ENCODE data around the gene PIGV. TPM values are rescaled to one million over a fixed set of nuclear protein-coding genes. Genes with fewer than 3 reads are reported as not detected.

Gene PIGV
- polyA plus RNA-seq, 1 donor (not counting 4 experiments of a cell fraction or from before 2014, with no cell fraction given), result 14.2 TPM

- H3K79me2 ChIP-seq (ENCODE audit: control insufficient read depth, insufficient read depth, low read length), result peaks cover 43% of the 10 kb centered on the region
Measured at GRCh38 chr1:26831059-26831458, 43.3 kb downstream of the PIGV start.

DNA sequence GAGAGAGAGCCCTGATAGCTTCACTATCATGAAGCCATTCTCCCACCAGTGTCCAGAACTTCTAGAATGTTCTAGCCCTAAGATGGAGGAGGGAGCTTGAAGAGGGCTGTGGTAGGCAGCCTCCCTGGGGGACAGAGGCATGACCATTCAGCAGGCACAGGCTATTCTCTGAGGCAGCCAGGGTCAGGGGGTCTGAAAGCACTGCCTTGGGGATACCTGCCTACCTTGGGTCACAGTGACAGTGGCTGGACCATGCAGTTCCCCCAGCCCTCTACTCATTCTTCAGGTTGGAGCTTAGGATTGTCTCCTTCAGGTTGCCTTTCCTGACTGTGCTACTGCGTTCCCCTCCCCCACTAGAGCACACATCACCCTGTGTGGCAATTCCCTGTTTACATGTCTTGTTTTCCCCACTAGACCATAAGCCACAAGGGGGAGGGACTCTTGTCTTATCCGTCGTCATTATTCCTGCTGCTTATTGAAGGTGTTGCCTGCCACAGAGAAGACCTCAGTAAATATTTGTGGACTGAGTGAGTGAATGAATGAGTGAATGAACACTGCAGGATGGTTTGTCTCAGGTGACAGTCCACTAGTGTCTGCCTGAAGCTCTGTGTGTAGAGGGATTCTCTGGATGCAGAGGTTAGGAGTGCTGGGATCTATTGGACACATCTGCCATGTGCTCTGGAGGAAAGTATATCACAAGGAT, 43.9 kb downstream of the PIGV start:
- FAIRE-seq (no peak), DNase-seq (ENCODE audit: low read depth, low spot score) (no peak)
- no peak overlapping the region for H3K4me2 ChIP-seq (ENCODE audit: control insufficient read depth, extremely low read depth, insufficient read depth, low read depth, low read length)
- H3K27me3 ChIP-seq (ENCODE audit: control insufficient read depth, extremely low read depth, insufficient read depth, low read length), result no peaks in the 10 kb centered on the region
- TF ChIP-seq EZH2 (IDR thresholded peaks at IDR 0.05; ENCODE audit: low read length), result no peak
- no peak overlapping the region for H3K4me3 ChIP-seq (ENCODE audit: control insufficient read depth in 2 of 3, extremely low read depth in 1 of 3, insufficient read depth in 2 of 3, low read depth in 1 of 3, low read length in 3 of 3)
- H3K9me1 ChIP-seq (ENCODE audit: control insufficient read depth, extremely low read depth, insufficient read depth, low read length), result peaks cover 4% of the 10 kb centered on the region
- H3K9ac ChIP-seq (ENCODE audit: control insufficient read depth, extremely low read depth, insufficient read depth, low read length), result no peak overlapping the region
- H3K36me3 ChIP-seq (ENCODE audit: control insufficient read depth in 2 of 2, extremely low read depth in 1 of 2, insufficient read depth in 2 of 2, low read length in 2 of 2), result peaks cover 25 to 44% of the 10 kb centered on the region in 2 experiments
- peaks cover 11% of the 10 kb centered on the region for H3K4me1 ChIP-seq (ENCODE audit: control insufficient read depth, extremely low read depth, insufficient read depth, low read length)
- no peak overlapping the region for H2AFZ ChIP-seq (ENCODE audit: control insufficient read depth, low read length)
- no peaks in the 10 kb centered on the region for H4K20me1 ChIP-seq (ENCODE audit: control insufficient read depth, extremely low read depth, insufficient read depth, low read length)
- H3K27ac ChIP-seq (ENCODE audit: control insufficient read depth, insufficient read depth, low read length), result no peak overlapping the region
- no peaks in the 10 kb centered on the region for H3K9me3 ChIP-seq (ENCODE audit: control insufficient read depth, low read depth, low read length)
- H3K79me2 ChIP-seq (ENCODE audit: control insufficient read depth, insufficient read depth, low read length), result peaks cover 43% of the 10 kb centered on the region
- dilution Hi-C loops (cut with MboI; ENCODE audit: extremely low pct_ligation_motif_present, low sequenced_read_pairs), result no loop called here

More at GRCh38 chr1:26831059-26831458, 43.3 kb downstream of the PIGV start:
- dilution Hi-C loops (cut with MboI; ENCODE audit: extremely low pct_ligation_motif_present, low sequenced_read_pairs), result no loop called here
- Histone ChIP-seq H3K36me3 (ENCODE audit: control insufficient read depth in 2 of 2, extremely low read depth in 1 of 2, insufficient read depth in 2 of 2, low read length in 2 of 2) (peaks cover 22 to 41% of the 10 kb centered on the region in 2 experiments), H3K27ac (ENCODE audit: control insufficient read depth, insufficient read depth, low read length) (no peak overlapping the region), H3K4me2 (ENCODE audit: control insufficient read depth, extremely low read depth, insufficient read depth, low read depth, low read length) (no peak overlapping the region), H3K9ac (ENCODE audit: control insufficient read depth, extremely low read depth, insufficient read depth, low read length) (no peak overlapping the region), H4K20me1 (ENCODE audit: control insufficient read depth, extremely low read depth, insufficient read depth, low read length) (no peaks in the 10 kb centered on the region), H3K4me3 (ENCODE audit: control insufficient read depth in 2 of 3, extremely low read depth in 1 of 3, insufficient read depth in 2 of 3, low read depth in 1 of 3, low read length in 3 of 3) (no peak overlapping the region), H3K4me1 (ENCODE audit: control insufficient read depth, extremely low read depth, insufficient read depth, low read length) (peaks cover 14% of the 10 kb centered on the region), H3K9me3 (ENCODE audit: control insufficient read depth, low read depth, low read length) (no peaks in the 10 kb centered on the region), H3K9me1 (ENCODE audit: control insufficient read depth, extremely low read depth, insufficient read depth, low read length) (peaks cover 4% of the 10 kb centered on the region), H2AFZ (ENCODE audit: control insufficient read depth, low read length) (no peak overlapping the region), H3K27me3 (ENCODE audit: control insufficient read depth, extremely low read depth, insufficient read depth, low read length) (no peaks in the 10 kb centered on the region)
- FAIRE-seq (no peak), DNase-seq (ENCODE audit: low read depth, low spot score) (no peak)
- TF ChIP-seq EZH2 (IDR thresholded peaks at IDR 0.05; ENCODE audit: low read length) (no peak), CTCF (optimal IDR thresholded peaks at IDR 0.05 in 1 of 3, IDR thresholded peaks at IDR 0.05 in 1 of 3, conservative IDR thresholded peaks at IDR 0.05 in 1 of 3; ENCODE audit: extremely low read depth in 1 of 3, insufficient read depth in 2 of 3, low read length in 3 of 3) (no peak)
